HepG2 (cell line): Measurements from ENCODE around the gene MEIS1. TPM values are rescaled to one million over a fixed set of nuclear protein-coding genes. Genes with fewer than 3 reads are reported as not detected.

ENCODE experiments used
- ATAC-seq: fragments of 200-7000 bp; cut with Tn5 transposase; 3 replicates; pipeline ENCODE4 v1.9.1; 2020; ENCODE audit warnings: mild to moderate bottlenecking, moderate library complexity
- BruUV-seq: library from RNA; stranded (reverse); fragments of 400-500 nt; replicated peaks from 2 replicates; lab custom pipeline; 2021; lab: Mats Ljungman, UMichigan
- CTCF ChIA-PET: fragments of 300-600 bp; formaldehyde crosslinking; extraction: SDS; loops from one replicate; lab custom pipeline; 2021; ENCODE audit warnings: low total read pairs, inconsistent platforms, low intra/inter-chr PET ratio; lab: Yijun Ruan, JAX
- POLR2A ChIA-PET: fragments of 350-600 bp; sonication (Branson Sonifier 250); formaldehyde crosslinking; loops from one replicate; lab custom pipeline; 2020; ENCODE audit warnings: antibody characterized with exemption, inconsistent platforms; lab: Yijun Ruan, JAX
- DNase-seq: peaks from one replicate; pipeline ENCODE4 v3.0.0-alpha.2; 2015; ENCODE audit warnings: low spot score
- FAIRE-seq: peaks from 3 replicates; lab custom pipeline; 2011; peaks lifted over from hg19 to GRCh38; lab: Jason Lieb, UNC
- H2AFZ ChIP-seq: one replicate; pipeline ENCODE4 v1.6.1; 2011; ENCODE audit warnings: low read length, inconsistent platforms
- H3K27ac ChIP-seq: fragments of 300-600 bp; 3 replicates; pipeline ENCODE4 v1.8.0; 2011; ENCODE audit warnings: mixed run types, mild to moderate bottlenecking, mixed read lengths, low read length, inconsistent platforms; ENCODE audit not compliant: insufficient read depth; ENCODE audit errors: extremely low read length
- H3K27me3 ChIP-seq, 2 experiments: fragments of 200-600 bp in 1 of 2; 2 replicates in 1 of 2; 3 replicates in 1 of 2; pipeline versions ENCODE4 v1.6.0 to v1.8.0; 2011; ENCODE audit warnings: low read length in 2 of 2, mild to moderate bottlenecking in 2 of 2, moderate library complexity in 2 of 2, inconsistent platforms in 1 of 2; ENCODE audit not compliant: insufficient read depth in 2 of 2, control insufficient read depth in 1 of 2
- H3K36me3 ChIP-seq, 2 experiments: fragments of 200-600 bp in 1 of 2; replicated peaks in 1 of 2; 2 replicates in 1 of 2; 3 replicates in 1 of 2; pipeline versions ENCODE4 v1.5.1 to v1.8.0; 2011; ENCODE audit warnings: low read length in 2 of 2, inconsistent platforms in 1 of 2; ENCODE audit not compliant: insufficient read depth in 2 of 2, control insufficient read depth in 1 of 2
- H3K4me1 ChIP-seq: 2 replicates; pipeline ENCODE4 v1.5.1; 2012; ENCODE audit warnings: low read length, inconsistent platforms; ENCODE audit not compliant: insufficient read depth
- H3K4me2 ChIP-seq: 2 replicates; pipeline ENCODE4 v1.6.0; 2011; ENCODE audit warnings: low read depth, low read length, inconsistent platforms
- H3K4me3 ChIP-seq, 3 experiments: fragments of 200-600 bp in 1 of 3; sonication (generic), shearing (Covaris generic) in 1 of 3; replicated peaks in 1 of 3; 2 replicates each; pipeline ENCODE4 v1.5.1; 2011 to 2016; ENCODE audit warnings: low read length in 3 of 3, inconsistent platforms in 2 of 3, low read depth in 2 of 3, mild to moderate bottlenecking in 2 of 3, control low read depth in 1 of 3, mixed read lengths in 1 of 3; ENCODE audit not compliant: insufficient read depth in 1 of 3
- H3K79me2 ChIP-seq: one replicate; pipeline ENCODE4 v1.6.1; 2011; ENCODE audit warnings: low read length, inconsistent platforms; ENCODE audit not compliant: insufficient read depth
- H3K9ac ChIP-seq: 2 replicates; pipeline ENCODE4 v1.6.0; 2011; ENCODE audit warnings: mild to moderate bottlenecking, low read depth, low read length, inconsistent platforms; ENCODE audit not compliant: insufficient read depth
- H3K9me3 ChIP-seq: 2 replicates; pipeline ENCODE4 v1.5.1; 2012; ENCODE audit warnings: mild to moderate bottlenecking, low read length
- H4K20me1 ChIP-seq: 2 replicates; pipeline ENCODE4 v1.6.0; 2011; ENCODE audit warnings: inconsistent platforms, mild to moderate bottlenecking, low read length, moderate library complexity; ENCODE audit not compliant: insufficient read depth
- CERS6 ChIP-seq: sonication (generic); formaldehyde crosslinking; IDR thresholded peaks from 2 replicates; pipeline ENCODE4 v1.5.0; 2020; ENCODE audit warnings: missing genetic modification reagents
- FOXK2 ChIP-seq: fragments of 450-650 bp; IDR thresholded peaks from 2 replicates; pipeline ENCODE4 v1.6.1; 2016
- GATAD2A ChIP-seq: IDR thresholded peaks from 2 replicates; pipeline ENCODE4 v1.6.1; 2016
- KDM2A ChIP-seq: sonication (generic); formaldehyde crosslinking; IDR thresholded peaks from 2 replicates; pipeline ENCODE4 v1.4.0; 2020; ENCODE audit warnings: low read depth, missing genetic modification reagents, borderline replicate concordance
- MTERF4 ChIP-seq: sonication (generic); formaldehyde crosslinking; IDR thresholded peaks from 2 replicates; pipeline ENCODE4 v1.8.0; 2023; ENCODE audit warnings: mild to moderate bottlenecking, missing genetic modification reagents
- NR0B2 ChIP-seq: sonication (generic); formaldehyde crosslinking; IDR thresholded peaks from 2 replicates; pipeline ENCODE4 v1.4.0; 2020; ENCODE audit warnings: mild to moderate bottlenecking, missing genetic modification reagents
- NR1H2 ChIP-seq: sonication (generic); formaldehyde crosslinking; IDR thresholded peaks from 2 replicates; pipeline ENCODE4 v1.8.1; 2022; ENCODE audit warnings: low read depth, missing genetic modification reagents, borderline replicate concordance
- ZNF83 ChIP-seq: sonication (generic); formaldehyde crosslinking; IDR thresholded peaks from 2 replicates; pipeline ENCODE4 v1.4.0; 2020; ENCODE audit warnings: missing genetic modification reagents, mild to moderate bottlenecking, borderline replicate concordance
- ZSCAN25 ChIP-seq: sonication (generic); formaldehyde crosslinking; IDR thresholded peaks from 2 replicates; pipeline ENCODE4 v1.8.0; 2022; ENCODE audit warnings: mild to moderate bottlenecking, missing genetic modification reagents
- in situ Hi-C: cut with HindIII; loops from 2 replicates; pipeline ENCODE4 v1.10.0; 2017; ENCODE audit warnings: low pct_unique_long_range_greater_than_20kb; ENCODE audit not compliant: extremely low pct_ligation_motif_present
- intact Hi-C: fragments of 100-400 bp; cut with micrococcal nuclease; formaldehyde crosslinking; loops from one replicate; pipeline ENCODE4 v1.10.0; 2022; ENCODE audit not compliant: unreplicated experiment
- polyA plus RNA-seq, 8 experiments: library from polyadenylated mRNA; depleted of rRNA in 3 of 8; stranded (reverse) in 7 of 8; unstranded in 1 of 8; fragments of >200 nt; fragmentation: Illumina TruSeq in 4 of 8; extraction: Trizol in 4 of 8; gene quantifications; 2 replicates each; pipeline versions ENCODE4 v1.2.1 to v1.2.3, GENCODE V29; 2011 to 2016; ENCODE audit warnings: low read depth in 4 of 8, missing spikeins in 1 of 8, mixed read lengths in 1 of 8; ENCODE audit not compliant: insufficient read depth in 1 of 8
- total RNA-seq, 5 experiments: library from RNA; depleted of rRNA; stranded (reverse); fragments of >200 nt; fragmentation: Illumina TruSeq; extraction: Trizol; gene quantifications; 2 replicates each; pipeline ENCODE4 v1.2.3, GENCODE V29; 2016; ENCODE audit warnings: low read depth in 1 of 5
- TF ChIP-seq, protein P1 (sequence below): IDR thresholded peaks from 2 replicates; pipeline ENCODE4 v1.4.0; 2020; ENCODE audit warnings: mild to moderate bottlenecking, missing genetic modification reagents

MEIS1 gene
- total and polyA plus RNA-seq, 2 of the 13 experiments (the other 11 are each of a cell fraction or from before 2014, with no cell fraction given) = 3.8 to 6.0 TPM

DNA sequence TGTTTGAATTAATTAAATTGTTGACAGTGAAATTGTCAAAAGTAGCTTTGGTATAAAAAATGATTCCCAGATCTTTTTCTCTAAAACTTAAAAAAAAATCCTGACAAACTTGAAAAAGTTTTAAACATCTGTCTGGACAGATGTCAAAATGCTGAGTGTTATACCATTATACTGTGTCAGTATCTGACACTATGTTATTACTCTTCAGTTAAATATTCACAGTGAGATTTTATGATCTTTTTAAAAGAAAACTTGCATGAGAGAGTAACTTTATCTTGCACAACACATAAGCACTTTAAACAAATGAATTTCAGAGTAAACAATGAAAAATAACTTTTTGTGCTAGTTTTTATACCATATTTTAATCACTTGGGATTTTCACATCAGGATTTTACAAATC is 167.4 kb downstream of the MEIS1 start:
- Histone ChIP-seq H3K27ac (no peak overlapping the region), H3K36me3 (no peaks in the 10 kb centered on the region), H2AFZ (no peak overlapping the region), H3K4me2 (no peak overlapping the region), H3K27me3 (no peaks in the 10 kb centered on the region; a peak in 1 of 5 replicates), H3K79me2 (no peaks in the 10 kb centered on the region), H4K20me1 (no peaks in the 10 kb centered on the region), H3K9ac (no peak overlapping the region), H3K9me3 (no peaks in the 10 kb centered on the region), H3K4me3 (no peak overlapping the region), H3K4me1 (no peaks in the 10 kb centered on the region)
- intact Hi-C loops (no loop called here), in situ Hi-C loops (no loop called here)
- ATAC-seq (no peak), DNase-seq (no peak), FAIRE-seq (no peak)
- no TSS peak for BruUV-seq
- TF ChIP-seq NR1H2 (CRISPR knock-in tag) = no peak
- TF ChIP-seq, protein P1, sequence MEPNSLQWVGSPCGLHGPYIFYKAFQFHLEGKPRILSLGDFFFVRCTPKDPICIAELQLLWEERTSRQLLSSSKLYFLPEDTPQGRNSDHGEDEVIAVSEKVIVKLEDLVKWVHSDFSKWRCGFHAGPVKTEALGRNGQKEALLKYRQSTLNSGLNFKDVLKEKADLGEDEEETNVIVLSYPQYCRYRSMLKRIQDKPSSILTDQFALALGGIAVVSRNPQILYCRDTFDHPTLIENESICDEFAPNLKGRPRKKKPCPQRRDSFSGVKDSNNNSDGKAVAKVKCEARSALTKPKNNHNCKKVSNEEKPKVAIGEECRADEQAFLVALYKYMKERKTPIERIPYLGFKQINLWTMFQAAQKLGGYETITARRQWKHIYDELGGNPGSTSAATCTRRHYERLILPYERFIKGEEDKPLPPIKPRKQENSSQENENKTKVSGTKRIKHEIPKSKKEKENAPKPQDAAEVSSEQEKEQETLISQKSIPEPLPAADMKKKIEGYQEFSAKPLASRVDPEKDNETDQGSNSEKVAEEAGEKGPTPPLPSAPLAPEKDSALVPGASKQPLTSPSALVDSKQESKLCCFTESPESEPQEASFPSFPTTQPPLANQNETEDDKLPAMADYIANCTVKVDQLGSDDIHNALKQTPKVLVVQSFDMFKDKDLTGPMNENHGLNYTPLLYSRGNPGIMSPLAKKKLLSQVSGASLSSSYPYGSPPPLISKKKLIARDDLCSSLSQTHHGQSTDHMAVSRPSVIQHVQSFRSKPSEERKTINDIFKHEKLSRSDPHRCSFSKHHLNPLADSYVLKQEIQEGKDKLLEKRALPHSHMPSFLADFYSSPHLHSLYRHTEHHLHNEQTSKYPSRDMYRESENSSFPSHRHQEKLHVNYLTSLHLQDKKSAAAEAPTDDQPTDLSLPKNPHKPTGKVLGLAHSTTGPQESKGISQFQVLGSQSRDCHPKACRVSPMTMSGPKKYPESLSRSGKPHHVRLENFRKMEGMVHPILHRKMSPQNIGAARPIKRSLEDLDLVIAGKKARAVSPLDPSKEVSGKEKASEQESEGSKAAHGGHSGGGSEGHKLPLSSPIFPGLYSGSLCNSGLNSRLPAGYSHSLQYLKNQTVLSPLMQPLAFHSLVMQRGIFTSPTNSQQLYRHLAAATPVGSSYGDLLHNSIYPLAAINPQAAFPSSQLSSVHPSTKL (CRISPR knock-in tag) = no peak
- no peak for TF ChIP-seq KDM2A (CRISPR knock-in tag)
- TF ChIP-seq MTERF4 (CRISPR knock-in tag) = no peak
- TF ChIP-seq CERS6 (CRISPR knock-in tag) = no peak
- TF ChIP-seq ZNF83 (CRISPR knock-in tag) = no peak
- TF ChIP-seq GATAD2A (CRISPR knock-in tag) = no peak
- no peak for TF ChIP-seq ZSCAN25 (CRISPR knock-in tag)
- TF ChIP-seq FOXK2 = no peak
- no peak for TF ChIP-seq NR0B2
- ChIA-PET POLR2A (no interaction called here), CTCF (no interaction called here)
